ENCODE measurements around the gene HCFC1. TPM values are rescaled to one million over a fixed set of nuclear protein-coding genes. Genes with fewer than 3 reads are reported as not detected.

HCFC1 gene
- total RNA-seq, 1 experiment from 2014 or later, result 16.1 TPM

DNA sequence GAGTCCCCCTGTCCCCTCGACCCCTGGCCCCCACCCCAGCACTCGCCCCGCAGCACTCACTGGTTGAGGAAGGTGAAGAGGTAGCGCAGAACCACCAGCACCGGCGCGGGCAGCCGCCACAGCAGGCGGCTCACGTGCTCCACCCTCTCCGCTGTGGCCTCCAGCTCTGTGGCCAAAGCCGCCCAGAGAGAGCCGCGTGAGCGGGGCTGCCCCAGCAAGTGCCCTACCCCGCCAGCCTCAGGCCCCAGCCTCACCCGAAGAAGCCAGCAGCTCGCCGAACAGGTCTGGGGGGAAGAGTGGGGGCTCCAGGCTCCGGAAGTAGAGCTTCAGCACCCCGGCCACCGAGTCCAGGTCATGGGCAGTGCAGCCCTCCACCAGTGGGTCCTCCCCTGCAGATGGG is 61.2 kb downstream of the HCFC1 start:
- in situ Hi-C loops (cut with HindIII; ENCODE audit: low sequenced_read_pairs), result no loop called here

GRCh38 chrX:153909980-153910360 is 61.6 kb downstream of the HCFC1 start:
- in situ Hi-C loops (cut with HindIII; ENCODE audit: low sequenced_read_pairs), result no loop called here
- DNase-seq (ENCODE audit: low spot score), result no peak

More for the DNA sequence above, 61.2 kb downstream of the HCFC1 start:
- DNase-seq (ENCODE audit: low spot score), result no peak

DNA sequence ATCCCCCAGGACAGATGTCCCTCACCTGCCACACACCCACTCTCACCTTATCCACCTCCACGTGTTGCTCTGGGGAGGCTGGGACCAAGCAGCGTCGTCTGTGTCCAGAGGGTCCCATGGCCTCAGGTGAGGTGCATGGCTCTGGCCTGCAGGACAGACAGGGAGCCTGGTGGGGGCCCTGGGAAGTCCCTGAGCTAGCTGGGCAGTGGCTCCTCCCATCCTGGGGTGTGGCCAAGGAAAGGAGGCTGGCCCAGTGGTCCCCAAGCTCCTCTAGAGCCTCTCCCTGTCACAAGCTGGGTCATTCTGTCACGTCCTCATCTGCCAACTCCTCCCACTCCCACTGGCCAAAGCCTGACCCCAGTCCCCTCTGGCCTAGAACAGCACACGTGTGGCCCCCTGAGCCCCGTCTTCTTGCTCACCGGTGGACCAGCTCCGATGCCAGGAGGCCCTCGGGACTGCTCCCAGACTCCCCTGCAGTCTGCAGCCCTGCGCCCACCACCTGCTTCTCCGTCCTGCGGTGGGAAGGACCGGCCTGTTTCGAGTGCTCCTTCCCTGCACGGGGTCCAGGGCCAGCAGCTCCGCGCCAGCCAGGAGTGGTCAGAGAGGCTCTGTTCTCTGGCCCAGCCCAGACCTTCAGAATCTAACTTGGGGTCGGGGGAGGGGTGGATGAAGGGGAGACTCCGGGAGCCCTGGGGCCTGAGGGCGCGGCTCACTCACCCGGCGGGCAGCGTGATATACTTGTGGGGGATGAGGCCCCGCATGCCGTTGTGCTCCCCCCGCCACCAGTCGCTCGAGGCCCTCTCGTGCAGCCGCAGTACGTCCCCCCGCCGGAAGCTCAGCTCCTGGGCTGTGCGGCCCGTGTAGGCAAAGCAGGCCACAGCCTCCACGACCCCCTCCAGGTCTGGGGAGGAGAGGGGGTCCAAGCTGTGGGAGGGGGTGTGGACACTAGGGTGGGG is 62.3 kb downstream of the HCFC1 start:
- in situ Hi-C loops (cut with HindIII; ENCODE audit: low sequenced_read_pairs), result no loop called here
- DNase-seq (ENCODE audit: low spot score), result peak; percentile 78

DNA sequence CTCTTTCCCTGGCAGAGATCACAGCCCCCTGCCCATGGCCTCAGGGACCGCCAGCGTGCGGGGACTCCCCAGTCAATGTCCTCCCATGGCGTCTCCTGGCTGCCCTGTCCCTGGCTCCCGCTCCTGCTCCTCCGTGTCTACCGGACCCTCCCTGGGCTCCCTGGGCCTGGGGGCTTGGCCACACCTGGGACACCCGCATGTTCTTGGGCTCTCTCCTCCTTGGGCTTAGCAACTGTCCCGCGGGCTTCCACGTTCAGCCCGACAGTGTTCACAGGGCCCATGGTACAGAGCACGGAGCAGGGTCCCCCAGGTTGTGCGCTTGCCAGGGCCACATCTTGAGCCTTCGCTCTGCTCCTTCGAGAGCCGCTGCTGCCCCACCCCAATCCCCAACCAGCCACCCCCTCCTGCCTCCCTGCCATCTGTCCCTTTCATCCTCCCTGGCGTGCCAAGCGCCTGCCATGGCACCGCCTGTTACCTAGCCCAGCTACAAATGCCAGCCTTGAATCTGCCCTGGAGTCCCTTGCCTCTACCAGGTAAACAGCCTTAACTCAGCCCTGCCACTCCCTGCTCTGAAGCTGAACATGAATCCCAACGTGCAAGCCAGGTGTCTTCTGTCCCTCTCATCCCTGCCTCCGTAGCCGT is 63.3 kb downstream of the HCFC1 start:
- in situ Hi-C loops (cut with HindIII; ENCODE audit: low sequenced_read_pairs), result no loop called here
- DNase-seq (ENCODE audit: low spot score), result peak; percentile 85

DNA sequence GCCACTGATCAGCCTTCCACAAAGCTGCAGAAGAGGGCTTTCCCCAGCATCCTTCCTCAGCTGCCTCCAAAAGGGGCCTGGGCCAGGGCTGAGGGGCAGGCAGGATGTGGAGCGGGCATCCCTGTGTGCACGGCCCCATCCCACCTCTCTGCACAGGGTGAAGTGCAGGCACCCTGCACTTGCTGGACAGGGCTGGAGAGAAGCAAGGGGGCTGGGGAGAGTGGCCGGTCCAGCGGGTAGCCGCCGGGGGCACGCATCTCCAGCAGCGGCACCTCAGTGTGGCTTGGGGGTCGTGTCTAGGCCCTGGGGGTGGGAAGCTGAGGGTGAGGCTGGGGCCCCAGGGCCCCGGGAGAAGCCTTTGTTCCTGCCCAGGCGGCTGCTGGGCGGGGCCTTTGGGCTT is 64.2 kb downstream of the HCFC1 start:
- in situ Hi-C loops (cut with HindIII; ENCODE audit: low sequenced_read_pairs), result no loop called here
- DNase-seq (ENCODE audit: low spot score), result no peak

DNA sequence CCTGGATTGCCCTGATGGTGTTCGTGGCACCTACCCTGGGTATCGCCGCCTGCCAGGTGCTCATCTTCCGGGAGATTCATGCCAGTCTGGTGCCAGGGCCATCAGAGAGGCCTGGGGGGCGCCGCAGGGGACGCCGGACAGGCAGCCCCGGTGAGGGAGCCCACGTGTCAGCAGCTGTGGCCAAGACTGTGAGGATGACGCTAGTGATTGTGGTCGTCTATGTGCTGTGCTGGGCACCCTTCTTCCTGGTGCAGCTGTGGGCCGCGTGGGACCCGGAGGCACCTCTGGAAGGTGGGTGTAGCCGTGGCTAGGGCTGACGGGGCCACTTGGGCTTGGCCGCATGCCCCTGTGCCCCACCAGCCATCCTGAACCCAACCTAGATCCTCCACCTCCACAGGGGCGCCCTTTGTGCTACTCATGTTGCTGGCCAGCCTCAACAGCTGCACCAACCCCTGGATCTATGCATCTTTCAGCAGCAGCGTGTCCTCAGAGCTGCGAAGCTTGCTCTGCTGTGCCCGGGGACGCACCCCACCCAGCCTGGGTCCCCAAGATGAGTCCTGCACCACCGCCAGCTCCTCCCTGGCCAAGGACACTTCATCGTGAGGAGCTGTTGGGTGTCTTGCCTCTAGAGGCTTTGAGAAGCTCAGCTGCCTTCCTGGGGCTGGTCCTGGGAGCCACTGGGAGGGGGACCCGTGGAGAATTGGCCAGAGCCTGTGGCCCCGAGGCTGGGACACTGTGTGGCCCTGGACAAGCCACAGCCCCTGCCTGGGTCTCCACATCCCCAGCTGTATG is 65.3 kb downstream of the HCFC1 start:
- DNase-seq (ENCODE audit: low spot score), result no peak
- in situ Hi-C loops (cut with HindIII; ENCODE audit: low sequenced_read_pairs), result no loop called here

DNA sequence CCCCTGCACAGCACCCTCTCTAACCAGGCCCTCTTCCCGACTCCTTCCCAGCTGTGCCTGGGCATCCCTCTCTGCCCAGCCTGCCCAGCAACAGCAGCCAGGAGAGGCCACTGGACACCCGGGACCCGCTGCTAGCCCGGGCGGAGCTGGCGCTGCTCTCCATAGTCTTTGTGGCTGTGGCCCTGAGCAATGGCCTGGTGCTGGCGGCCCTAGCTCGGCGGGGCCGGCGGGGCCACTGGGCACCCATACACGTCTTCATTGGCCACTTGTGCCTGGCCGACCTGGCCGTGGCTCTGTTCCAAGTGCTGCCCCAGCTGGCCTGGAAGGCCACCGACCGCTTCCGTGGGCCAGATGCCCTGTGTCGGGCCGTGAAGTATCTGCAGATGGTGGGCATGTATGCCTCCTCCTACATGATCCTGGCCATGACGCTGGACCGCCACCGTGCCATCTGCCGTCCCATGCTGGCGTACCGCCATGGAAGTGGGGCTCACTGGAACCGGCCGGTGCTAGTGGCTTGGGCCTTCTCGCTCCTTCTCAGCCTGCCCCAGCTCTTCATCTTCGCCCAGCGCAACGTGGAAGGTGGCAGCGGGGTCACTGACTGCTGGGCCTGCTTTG is 66.0 kb downstream of the HCFC1 start:
- in situ Hi-C loops (cut with HindIII; ENCODE audit: low sequenced_read_pairs), result no loop called here
- DNase-seq (ENCODE audit: low spot score), result peak; percentile 82

GRCh38 chrX:153903991-153904957 is 67.3 kb downstream of the HCFC1 start, which contains the start of gene AVPR2:
TSS of gene AVPR2 (plus strand) at chrX:153904673. CDS start at chrX:153905146, 473 bp downstream.
- in situ Hi-C loops (cut with HindIII; ENCODE audit: low sequenced_read_pairs), result no loop called here
- DNase-seq (ENCODE audit: low spot score), result no peak

GRCh38 chrX:153903238-153903980 is 68.2 kb downstream of the HCFC1 start:
- peak; percentile 20 for DNase-seq (ENCODE audit: low spot score)
- in situ Hi-C loops (cut with HindIII; ENCODE audit: low sequenced_read_pairs), result no loop called here

GRCh38 chrX:153902385-153902784 is 69.2 kb downstream of the HCFC1 start:
- DNase-seq (ENCODE audit: low spot score), result peak; percentile 6
- in situ Hi-C loops (cut with HindIII; ENCODE audit: low sequenced_read_pairs), result no loop called here

- DNase-seq (ENCODE audit: low spot score), result peak; percentile 47
- in situ Hi-C loops (cut with HindIII; ENCODE audit: low sequenced_read_pairs), result no loop called here
These were observed 69.9 kb downstream of the HCFC1 start for GRCh38 chrX:153901753-153902140.

DNA sequence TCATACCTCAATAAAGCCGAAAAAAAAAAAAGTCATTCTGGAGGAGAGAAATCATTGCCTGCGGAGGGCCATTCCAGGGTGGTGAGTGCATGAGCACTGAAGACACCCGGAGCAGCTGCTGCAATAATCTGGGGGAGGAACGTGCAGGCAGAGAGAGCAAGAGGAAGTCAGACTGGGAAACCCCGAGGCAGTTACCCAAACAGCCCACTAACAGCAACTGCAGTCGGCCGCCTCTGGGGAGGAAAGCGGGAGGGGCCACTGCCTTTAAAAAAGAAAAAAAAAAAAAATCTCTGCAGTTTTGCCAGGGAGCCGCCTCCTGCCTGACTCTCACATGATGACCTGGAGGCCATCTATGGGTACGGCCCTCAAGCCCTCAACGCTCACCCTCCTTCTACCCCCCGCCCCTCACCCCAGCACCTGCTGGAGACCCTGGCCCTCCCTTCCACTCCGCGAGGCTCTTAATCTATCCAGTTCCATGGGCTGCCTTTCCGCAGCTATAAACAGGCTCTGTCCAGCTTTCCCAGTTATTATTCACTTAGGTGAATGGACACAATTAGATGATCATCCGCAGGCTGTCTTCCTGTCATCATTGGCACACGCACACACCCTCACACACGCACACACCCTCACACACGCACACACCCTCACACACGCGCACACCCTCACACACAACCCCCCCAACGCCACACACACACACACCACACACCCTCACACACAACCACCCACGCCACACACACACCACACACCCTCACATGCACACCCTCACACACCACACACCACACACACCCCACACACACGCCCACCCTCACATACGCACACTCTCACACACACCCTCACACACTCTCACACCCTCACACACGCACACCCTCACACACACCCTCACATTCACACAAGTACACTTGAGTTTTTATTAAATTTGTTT is 70.5 kb downstream of the HCFC1 start:
- DNase-seq (ENCODE audit: low spot score), result peak; percentile 55
- in situ Hi-C loops (cut with HindIII; ENCODE audit: low sequenced_read_pairs), result no loop called here

GRCh38 chrX:153897899-153898298 is 73.7 kb downstream of the HCFC1 start:
- peak; percentile 45 for DNase-seq (ENCODE audit: low spot score)
- in situ Hi-C loops (cut with HindIII; ENCODE audit: low sequenced_read_pairs), result no loop called here
